NCI-H526 treated with DMSO at 0.1 percent for 48 hours (cell line): ENCODE measurements around the gene KIFBP.
"Not testable (repeated sequence)": the region's sequence is repeated elsewhere in the genome, so short reads cannot be mapped to it uniquely, and the experiment has no call there.

Experiments used
- DNase-seq: peaks from one replicate; lab custom pipeline; 2025; lab: John Stamatoyannopoulos, UW

Gene KIFBP

GRCh38 chr10:68988530-68989316, at the start of gene KIFBP:
KIFBP (plus strand) TSS chr10:68988803; CDS start chr10:68988833, 30 bp downstream.
- DNase-seq, result peak; percentile 94

GRCh38 chr10:68938884-68939283, 49.7 kb upstream of the KIFBP start:
- no peak for DNase-seq

- not testable (repeated sequence) for DNase-seq
Measured at GRCh38 chr10:68940917-68941316, 47.7 kb upstream of the KIFBP start.

- DNase-seq, result no peak
Measured at GRCh38 chr10:68950598-68950997, 38.0 kb upstream of the KIFBP start.

- DNase-seq, result no peak
Measured at GRCh38 chr10:68954904-68955303, 33.7 kb upstream of the KIFBP start.

- no peak for DNase-seq
Measured at GRCh38 chr10:68955355-68955831, 33.2 kb upstream of the KIFBP start.

- DNase-seq, result peak; percentile 78
Measured at GRCh38 chr10:68955832-68956532, 32.6 kb upstream of the KIFBP start, which contains the start of gene DDX21. DDX21 (plus strand) TSS chr10:68956170; CDS start chr10:68956226, 56 bp downstream.

- DNase-seq, result no peak
Measured at GRCh38 chr10:68957284-68957615, 31.4 kb upstream of the KIFBP start.

GRCh38 chr10:68957654-68958053, 30.9 kb upstream of the KIFBP start:
- DNase-seq, result no peak

GRCh38 chr10:68959695-68960527, 28.7 kb upstream of the KIFBP start:
- no peak for DNase-seq

- DNase-seq, result no peak
Measured at GRCh38 chr10:68963151-68963550, 25.5 kb upstream of the KIFBP start.

- DNase-seq, result no peak
Measured at GRCh38 chr10:68973975-68974374, 14.6 kb upstream of the KIFBP start.

GRCh38 chr10:68975936-68976473, 12.6 kb upstream of the KIFBP start:
- DNase-seq, result not testable (repeated sequence)

- DNase-seq, result not testable (repeated sequence)
Measured at GRCh38 chr10:68979738-68980137, 8.9 kb upstream of the KIFBP start.

- DNase-seq, result no peak
Measured at GRCh38 chr10:68981074-68981473, 7.5 kb upstream of the KIFBP start.

- DNase-seq, result no peak
Measured at GRCh38 chr10:68982389-68982788, 6.2 kb upstream of the KIFBP start.

GRCh38 chr10:68987611-68988010, 992 bp upstream of the KIFBP start:
- DNase-seq, result no peak

- DNase-seq, result no peak
Measured at GRCh38 chr10:68989317-68989990, 851 bp downstream of the KIFBP start.

GRCh38 chr10:68992636-68993440, 4.2 kb downstream of the KIFBP start:
- DNase-seq, result no peak

- DNase-seq, result no peak
Measured at GRCh38 chr10:68997211-68997610, 8.6 kb downstream of the KIFBP start.

- DNase-seq, result no peak
Measured at GRCh38 chr10:69004821-69005220, 16.2 kb downstream of the KIFBP start.
